SU-DHL-6 (cell line): ENCODE results near the gene USP43.

ENCODE experiments used
- H2AFZ ChIP-seq: fragments of 200-600 bp; sonication (generic); 2 replicates; pipeline ENCODE4 v1.6.1; 2014; ENCODE audit warnings: low read depth, mild to moderate bottlenecking, moderate library complexity, mixed read lengths, antibody characterized with exemption, low read length; ENCODE audit not compliant: severe bottlenecking
- H3F3A ChIP-seq: fragments of 200-600 bp; shearing (Covaris generic); 2 replicates; pipeline ENCODE4 v1.6.0; 2016; ENCODE audit warnings: antibody characterized with exemption, mild to moderate bottlenecking; ENCODE audit not compliant: insufficient read depth
- H3K27ac ChIP-seq: fragments of 200-600 bp; sonication (generic); 2 replicates; pipeline ENCODE4 v1.5.1; 2016; ENCODE audit warnings: low read depth, mild to moderate bottlenecking, low read length, moderate library complexity, mixed read lengths
- H3K27me3 ChIP-seq: fragments of 200-600 bp; sonication (generic), shearing (Covaris generic); 2 replicates; pipeline ENCODE4 v1.6.0; 2014; ENCODE audit warnings: mild to moderate bottlenecking, low read length
- H3K36me3 ChIP-seq: fragments of 200-600 bp; sonication (generic); 2 replicates; pipeline ENCODE4 v1.6.1; 2014; ENCODE audit warnings: mild to moderate bottlenecking, low read length, mixed read lengths
- H3K4me2 ChIP-seq: fragments of 300-600, 200-600 bp; shearing (Covaris generic), sonication (generic); 2 replicates; pipeline ENCODE4 v1.6.0; 2014; ENCODE audit warnings: low read length, low read depth, mild to moderate bottlenecking; ENCODE audit not compliant: poor library complexity, severe bottlenecking
- H3K4me3 ChIP-seq: fragments of 200-600 bp; sonication (generic); 2 replicates; pipeline ENCODE4 v1.5.1; 2014; ENCODE audit warnings: antibody characterized with exemption, low read length, mild to moderate bottlenecking, mixed read lengths; ENCODE audit not compliant: insufficient read depth, poor library complexity, severe bottlenecking
- H3K79me2 ChIP-seq: fragments of 200-600 bp; sonication (generic); 2 replicates; pipeline ENCODE4 v1.6.1; 2014; ENCODE audit warnings: mild to moderate bottlenecking, low read length, moderate library complexity; ENCODE audit not compliant: insufficient read depth
- H3K9ac ChIP-seq: fragments of 200-600 bp; sonication (generic); 2 replicates; pipeline ENCODE4 v1.7.0; 2014; ENCODE audit warnings: mild to moderate bottlenecking, low read length
- H3K9me2 ChIP-seq: fragments of 200-600 bp; sonication (generic); replicated peaks from 2 replicates; pipeline ENCODE4 v1.6.1; 2014; ENCODE audit warnings: low read length; ENCODE audit not compliant: insufficient read depth
- H3K9me3 ChIP-seq: fragments of 200-600 bp; sonication (generic); 2 replicates; pipeline ENCODE4 v1.6.1; 2014; ENCODE audit warnings: low read length, mixed read lengths; ENCODE audit not compliant: insufficient read depth
- H4K20me1 ChIP-seq: fragments of 200-600 bp; sonication (generic); 2 replicates; pipeline ENCODE4 v1.6.1; 2014; ENCODE audit warnings: low read depth, mild to moderate bottlenecking, antibody characterized with exemption, low read length, moderate library complexity, mixed read lengths
- CTCF ChIP-seq: fragments of 200-600 bp; sonication (generic); IDR thresholded peaks from one replicate; pipeline ENCODE4 v1.5.1; 2017; ENCODE audit warnings: antibody characterized with exemption, mild to moderate bottlenecking, low read length, moderate library complexity; ENCODE audit not compliant: insufficient read depth, poor library complexity, severe bottlenecking
- EZH2phosphoT487 ChIP-seq: fragments of 200-600 bp; sonication (generic), shearing (Covaris generic); conservative IDR thresholded peaks from 2 replicates; pipeline ENCODE4 v1.6.1; 2018; ENCODE audit warnings: mild to moderate bottlenecking, antibody characterized with exemption, low read length, moderate library complexity, mixed read lengths

USP43 gene

DNA sequence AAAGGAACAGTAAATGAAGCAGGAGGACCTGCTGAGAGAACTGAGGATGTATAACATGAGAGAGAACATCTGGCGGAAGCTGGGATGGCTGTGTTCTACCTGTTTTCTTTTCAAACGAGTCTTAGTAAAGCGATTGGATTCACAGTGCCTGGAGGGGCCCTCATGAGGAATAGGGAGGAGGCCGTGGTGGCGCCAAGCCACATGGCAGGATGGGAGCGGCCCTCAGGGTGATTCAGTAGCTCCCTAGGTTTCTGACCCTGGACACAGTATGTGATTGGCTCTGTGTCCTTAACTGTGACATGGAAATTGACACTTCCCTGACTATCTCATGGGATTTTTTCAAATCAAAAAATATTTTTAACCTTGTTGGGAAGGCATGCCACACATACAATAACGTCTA is 32.1 kb downstream of the USP43 start:
- Histone ChIP-seq H2AFZ (no peak overlapping the region), H3K79me2 (no peaks in the 10 kb centered on the region), H3K36me3 (no peaks in the 10 kb centered on the region), H3K9me2 (no peaks in the 10 kb centered on the region), H4K20me1 (no peaks in the 10 kb centered on the region), H3K4me3 (no peak overlapping the region), H3K9me3 (peaks cover 7% of the 10 kb centered on the region; the same call in 1 of the 2 replicates), H3K9ac (no peak overlapping the region), H3K27me3 (no peaks in the 10 kb centered on the region), H3F3A (no peaks in the 10 kb centered on the region), H3K27ac (no peak overlapping the region), H3K4me2 (no peak overlapping the region)
- TF ChIP-seq EZH2phosphoT487: no peak
- no peak for TF ChIP-seq CTCF

GRCh38 chr17:9677896-9678295 is 32.6 kb downstream of the USP43 start:
- no peak for TF ChIP-seq EZH2phosphoT487
- no peak for TF ChIP-seq CTCF
- no peaks in the 10 kb centered on the region for H3K9me2 ChIP-seq
- H3K27ac ChIP-seq: no peak overlapping the region
- no peak overlapping the region for H3K4me2 ChIP-seq
- peaks cover 7% of the 10 kb centered on the region; the same call in 1 of the 2 replicates for H3K9me3 ChIP-seq
- H3K36me3 ChIP-seq: no peaks in the 10 kb centered on the region
- no peaks in the 10 kb centered on the region for H3K27me3 ChIP-seq
- H3K4me3 ChIP-seq: no peak overlapping the region
- H3K9ac ChIP-seq: no peak overlapping the region
- no peaks in the 10 kb centered on the region for H3K79me2 ChIP-seq
- H3F3A ChIP-seq: no peaks in the 10 kb centered on the region
- H4K20me1 ChIP-seq: no peaks in the 10 kb centered on the region
- H2AFZ ChIP-seq: no peak overlapping the region

DNA sequence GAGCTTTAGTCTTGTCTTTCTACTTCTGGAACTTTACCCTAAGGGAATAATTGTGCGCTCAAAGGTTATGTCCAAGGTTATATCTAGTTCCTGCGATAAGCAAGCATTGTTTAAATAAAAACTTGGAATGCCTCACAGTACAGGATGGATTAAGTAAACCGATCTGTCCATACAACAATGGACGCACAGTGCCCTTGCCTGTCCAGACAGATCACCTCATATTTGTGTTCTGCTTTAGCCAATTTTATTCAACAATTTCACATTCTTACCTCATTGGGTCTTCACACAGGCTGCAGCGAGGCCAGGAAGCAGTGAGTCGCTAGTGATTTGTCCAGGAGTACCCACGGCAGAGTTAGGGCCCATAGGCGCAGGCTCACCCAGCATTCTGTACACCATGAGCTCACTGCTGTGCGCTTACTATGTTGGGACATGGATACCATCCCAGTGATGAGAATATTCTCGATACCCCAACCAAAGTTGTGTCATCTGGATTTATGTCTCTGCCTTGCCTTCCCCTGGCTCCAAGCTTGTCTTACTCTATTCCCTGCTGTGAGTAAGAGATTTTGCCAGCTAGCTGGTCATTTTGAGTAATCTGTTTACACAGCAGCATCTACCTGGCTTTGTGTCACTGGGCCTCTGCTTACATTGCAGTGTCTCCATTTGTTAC is 39.8 kb downstream of the USP43 start:
- H3K4me2 ChIP-seq: no peak overlapping the region
- H3K9me2 ChIP-seq: no peaks in the 10 kb centered on the region
- H2AFZ ChIP-seq: no peak overlapping the region
- peaks cover 6% of the 10 kb centered on the region; the same call in 1 of the 2 replicates for H3K9me3 ChIP-seq
- no peaks in the 10 kb centered on the region for H3K36me3 ChIP-seq
- H3K79me2 ChIP-seq: no peaks in the 10 kb centered on the region
- H3K4me3 ChIP-seq: no peak overlapping the region
- H4K20me1 ChIP-seq: no peaks in the 10 kb centered on the region
- H3K9ac ChIP-seq: no peak overlapping the region
- H3K27me3 ChIP-seq: no peaks in the 10 kb centered on the region
- H3K27ac ChIP-seq: no peak overlapping the region
- TF ChIP-seq EZH2phosphoT487 (no peak), CTCF (no peak)
- no peaks in the 10 kb centered on the region for H3F3A ChIP-seq
